IMR-90 (cell line): ENCODE results near the gene MIB1.

Experiments used
- CHD1 ChIP-seq: IDR thresholded peaks from 2 replicates; pipeline ENCODE4 v1.6.1; 2012; ENCODE audit warnings: low read depth, low read length, improper control_type of control experiment
- MAFK ChIP-seq: IDR thresholded peaks from 2 replicates; pipeline ENCODE4 v1.6.1; 2012; ENCODE audit warnings: low read depth, low read length, improper control_type of control experiment
- MXI1 ChIP-seq: IDR thresholded peaks from 2 replicates; pipeline ENCODE4 v1.6.1; 2012; ENCODE audit warnings: low read depth, mild to moderate bottlenecking, low read length, moderate library complexity, borderline replicate concordance
- POLR2A ChIP-seq: IDR thresholded peaks from 2 replicates; pipeline ENCODE4 v1.6.1; 2012; ENCODE audit warnings: mild to moderate bottlenecking, low read depth, low read length
- RAD21 ChIP-seq: IDR thresholded peaks from 2 replicates; pipeline ENCODE4 v1.6.1; 2012; ENCODE audit warnings: low read length, improper control_type of control experiment
- SMC3 ChIP-seq: fragments of 150-350 bp; IDR thresholded peaks from 2 replicates; pipeline ENCODE4 v1.6.1; 2016; ENCODE audit warnings: low read depth, mild to moderate bottlenecking, antibody characterized with exemption, low read length, moderate library complexity
- TF ChIP-seq, protein P1 (sequence below): conservative IDR thresholded peaks from 2 replicates; pipeline ENCODE4 v1.5.1; 2012; ENCODE audit warnings: mild to moderate bottlenecking, low read depth, low read length, improper control_type of control experiment
- TF ChIP-seq, protein P2 (sequence below): fragments of 150-350 bp; IDR thresholded peaks from 2 replicates; pipeline ENCODE4 v1.6.1; 2017; ENCODE audit warnings: mild to moderate bottlenecking, antibody characterized with exemption, low read length, low read depth
- TF ChIP-seq, protein P3 (sequence below): fragments of 150-350 bp; IDR thresholded peaks from 2 replicates; pipeline ENCODE4 v1.6.1; 2016; ENCODE audit warnings: low read depth, mild to moderate bottlenecking, low read length, moderate library complexity, borderline replicate concordance

DNA sequence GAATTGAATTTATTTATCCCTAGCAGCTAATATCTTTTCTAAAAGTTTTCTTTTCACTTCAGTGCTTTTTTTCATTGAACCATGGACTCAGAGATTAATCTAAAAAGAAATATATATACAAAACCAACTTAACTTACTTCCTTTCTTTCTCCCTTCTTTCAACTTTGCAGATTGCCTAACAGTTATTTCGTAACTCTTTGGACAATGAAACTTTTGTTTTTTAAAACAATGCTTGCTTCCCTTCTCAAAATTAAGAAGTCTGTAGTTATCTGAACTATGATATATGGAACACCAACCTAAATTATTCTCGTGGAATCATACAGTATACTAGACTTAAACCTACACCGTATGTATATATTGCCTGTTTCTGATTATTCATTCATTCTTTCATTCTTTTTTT is 62.9 kb downstream of the MIB1 start:
- TF ChIP-seq MAFK (no peak), MXI1 (no peak), RAD21 (no peak), POLR2A (no peak), CHD1 (no peak), SMC3 (no peak)
- TF ChIP-seq, protein P1, sequence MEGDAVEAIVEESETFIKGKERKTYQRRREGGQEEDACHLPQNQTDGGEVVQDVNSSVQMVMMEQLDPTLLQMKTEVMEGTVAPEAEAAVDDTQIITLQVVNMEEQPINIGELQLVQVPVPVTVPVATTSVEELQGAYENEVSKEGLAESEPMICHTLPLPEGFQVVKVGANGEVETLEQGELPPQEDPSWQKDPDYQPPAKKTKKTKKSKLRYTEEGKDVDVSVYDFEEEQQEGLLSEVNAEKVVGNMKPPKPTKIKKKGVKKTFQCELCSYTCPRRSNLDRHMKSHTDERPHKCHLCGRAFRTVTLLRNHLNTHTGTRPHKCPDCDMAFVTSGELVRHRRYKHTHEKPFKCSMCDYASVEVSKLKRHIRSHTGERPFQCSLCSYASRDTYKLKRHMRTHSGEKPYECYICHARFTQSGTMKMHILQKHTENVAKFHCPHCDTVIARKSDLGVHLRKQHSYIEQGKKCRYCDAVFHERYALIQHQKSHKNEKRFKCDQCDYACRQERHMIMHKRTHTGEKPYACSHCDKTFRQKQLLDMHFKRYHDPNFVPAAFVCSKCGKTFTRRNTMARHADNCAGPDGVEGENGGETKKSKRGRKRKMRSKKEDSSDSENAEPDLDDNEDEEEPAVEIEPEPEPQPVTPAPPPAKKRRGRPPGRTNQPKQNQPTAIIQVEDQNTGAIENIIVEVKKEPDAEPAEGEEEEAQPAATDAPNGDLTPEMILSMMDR = no peak
- TF ChIP-seq, protein P2, sequence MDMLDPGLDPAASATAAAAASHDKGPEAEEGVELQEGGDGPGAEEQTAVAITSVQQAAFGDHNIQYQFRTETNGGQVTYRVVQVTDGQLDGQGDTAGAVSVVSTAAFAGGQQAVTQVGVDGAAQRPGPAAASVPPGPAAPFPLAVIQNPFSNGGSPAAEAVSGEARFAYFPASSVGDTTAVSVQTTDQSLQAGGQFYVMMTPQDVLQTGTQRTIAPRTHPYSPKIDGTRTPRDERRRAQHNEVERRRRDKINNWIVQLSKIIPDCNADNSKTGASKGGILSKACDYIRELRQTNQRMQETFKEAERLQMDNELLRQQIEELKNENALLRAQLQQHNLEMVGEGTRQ = no peak
- TF ChIP-seq, protein P3, sequence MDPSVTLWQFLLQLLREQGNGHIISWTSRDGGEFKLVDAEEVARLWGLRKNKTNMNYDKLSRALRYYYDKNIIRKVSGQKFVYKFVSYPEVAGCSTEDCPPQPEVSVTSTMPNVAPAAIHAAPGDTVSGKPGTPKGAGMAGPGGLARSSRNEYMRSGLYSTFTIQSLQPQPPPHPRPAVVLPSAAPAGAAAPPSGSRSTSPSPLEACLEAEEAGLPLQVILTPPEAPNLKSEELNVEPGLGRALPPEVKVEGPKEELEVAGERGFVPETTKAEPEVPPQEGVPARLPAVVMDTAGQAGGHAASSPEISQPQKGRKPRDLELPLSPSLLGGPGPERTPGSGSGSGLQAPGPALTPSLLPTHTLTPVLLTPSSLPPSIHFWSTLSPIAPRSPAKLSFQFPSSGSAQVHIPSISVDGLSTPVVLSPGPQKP = no peak
